ENCODE measurements around the gene GLCCI1.

DNA sequence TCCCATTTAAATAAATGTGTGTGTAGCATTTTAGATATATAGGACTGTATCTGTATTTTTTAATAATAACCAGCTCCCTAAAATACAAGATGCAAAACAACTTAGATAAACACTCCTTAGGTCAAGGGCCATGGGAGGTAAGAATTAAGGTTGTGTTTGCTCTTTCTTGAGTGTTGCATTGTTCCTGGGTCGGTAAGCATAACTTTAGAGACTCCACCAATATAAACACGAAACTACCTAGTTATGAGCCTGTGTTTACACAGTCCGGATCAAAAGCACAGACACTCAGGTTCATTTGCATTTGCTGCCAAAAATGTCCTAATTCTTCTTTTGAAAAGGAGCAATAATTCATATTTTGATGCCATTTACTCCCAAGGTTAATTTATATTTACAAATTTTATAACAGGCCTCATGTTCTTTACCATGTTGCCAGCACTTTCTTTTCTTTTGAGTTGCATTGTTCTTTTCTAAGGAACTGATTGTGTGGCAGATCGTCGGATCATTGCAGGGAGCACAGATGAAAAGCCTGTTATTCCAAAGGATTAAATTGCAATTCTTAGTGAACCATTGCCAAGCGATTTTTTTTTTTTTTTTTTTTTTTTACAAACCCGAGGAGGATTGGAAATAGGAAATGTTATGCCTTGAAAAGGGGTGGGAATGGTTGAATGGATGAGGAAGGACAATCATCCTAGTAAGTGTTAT is 45.8 kb upstream of the GLCCI1 start:
- TF ChIP-seq, protein P1, sequence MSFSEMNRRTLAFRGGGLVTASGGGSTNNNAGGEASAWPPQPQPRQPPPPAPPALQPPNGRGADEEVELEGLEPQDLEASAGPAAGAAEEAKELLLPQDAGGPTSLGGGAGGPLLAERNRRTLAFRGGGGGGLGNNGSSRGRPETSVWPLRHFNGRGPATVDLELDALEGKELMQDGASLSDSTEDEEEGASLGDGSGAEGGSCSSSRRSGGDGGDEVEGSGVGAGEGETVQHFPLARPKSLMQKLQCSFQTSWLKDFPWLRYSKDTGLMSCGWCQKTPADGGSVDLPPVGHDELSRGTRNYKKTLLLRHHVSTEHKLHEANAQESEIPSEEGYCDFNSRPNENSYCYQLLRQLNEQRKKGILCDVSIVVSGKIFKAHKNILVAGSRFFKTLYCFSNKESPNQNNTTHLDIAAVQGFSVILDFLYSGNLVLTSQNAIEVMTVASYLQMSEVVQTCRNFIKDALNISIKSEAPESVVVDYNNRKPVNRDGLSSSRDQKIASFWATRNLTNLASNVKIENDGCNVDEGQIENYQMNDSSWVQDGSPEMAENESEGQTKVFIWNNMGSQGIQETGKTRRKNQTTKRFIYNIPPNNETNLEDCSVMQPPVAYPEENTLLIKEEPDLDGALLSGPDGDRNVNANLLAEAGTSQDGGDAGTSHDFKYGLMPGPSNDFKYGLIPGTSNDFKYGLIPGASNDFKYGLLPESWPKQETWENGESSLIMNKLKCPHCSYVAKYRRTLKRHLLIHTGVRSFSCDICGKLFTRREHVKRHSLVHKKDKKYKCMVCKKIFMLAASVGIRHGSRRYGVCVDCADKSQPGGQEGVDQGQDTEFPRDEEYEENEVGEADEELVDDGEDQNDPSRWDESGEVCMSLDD (CRISPR knock-in tag; IDR thresholded peaks at IDR 0.05; ENCODE audit: borderline replicate concordance), result no peak
- TF ChIP-seq EZH2 (conservative IDR thresholded peaks at IDR 0.05; ENCODE audit: low read depth, low read length), result no peak
- no peak for TF ChIP-seq SNRNP70 (IDR thresholded peaks at IDR 0.05; ENCODE audit: low read depth, low read length)
- no peak for TF ChIP-seq FOXA1 (IDR thresholded peaks at IDR 0.05)
- peak; percentile 58 for TF ChIP-seq FOXA1 (CRISPR knock-in tag; IDR thresholded peaks at IDR 0.05)
- TF ChIP-seq SMAD3 (CRISPR knock-in tag; IDR thresholded peaks at IDR 0.05), result no peak
